Stimulated activated CD4-positive, alpha-beta T cell treated with anti-CD3 and anti-CD28 coated beads, Interleukin-4, amount 100 ng/mL, for 24 hours (primary cell): Measurements from ENCODE around the gene KLK13.

Experiments
- DNase-seq: peaks from one replicate; pipeline ENCODE4 v3.0.0-alpha.2; 2020

Gene KLK13

GRCh38 chr19:51060336-51060735 is 4.6 kb downstream of the KLK13 start:
- DNase-seq: no peak

DNA sequence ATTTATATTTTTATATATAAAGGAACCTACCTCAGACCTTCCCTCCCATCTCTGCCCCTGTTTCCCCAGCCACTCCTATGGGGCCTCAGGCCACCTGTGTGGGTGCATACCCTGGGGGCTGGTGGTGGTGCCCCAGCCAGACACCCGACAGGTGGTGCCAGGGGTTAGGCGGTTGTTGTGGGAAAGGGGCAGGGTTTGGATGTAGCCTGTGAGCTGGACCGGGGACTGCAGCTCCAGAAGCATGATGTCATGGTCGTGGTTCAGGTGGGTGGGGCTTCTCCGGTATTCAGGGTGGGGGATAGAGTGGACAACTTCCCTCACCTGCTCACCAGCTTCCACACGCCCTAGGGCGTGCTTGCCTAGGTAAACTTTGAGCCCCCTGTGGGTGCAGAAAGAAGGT is 5.2 kb downstream of the KLK13 start:
- no peak for DNase-seq

DNA sequence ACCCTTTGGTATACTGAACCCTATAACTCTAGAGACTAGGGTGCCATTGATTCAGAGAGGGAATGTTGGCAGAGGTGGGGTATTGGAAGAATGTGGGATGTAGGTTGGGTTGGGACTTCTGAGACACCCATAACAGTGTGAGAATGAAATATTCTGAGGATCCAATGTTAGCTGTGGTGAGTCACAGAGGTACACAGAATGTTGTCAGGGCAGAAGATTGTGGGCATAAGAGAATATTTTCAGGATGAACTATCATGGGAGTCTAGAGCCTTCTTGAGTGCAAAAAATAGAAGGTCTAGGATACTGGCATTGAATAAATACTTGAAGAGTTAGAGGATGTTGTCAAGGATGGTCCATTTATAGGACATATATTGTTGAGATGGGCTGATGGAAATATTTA is 9.0 kb downstream of the KLK13 start:
- DNase-seq: no peak

DNA sequence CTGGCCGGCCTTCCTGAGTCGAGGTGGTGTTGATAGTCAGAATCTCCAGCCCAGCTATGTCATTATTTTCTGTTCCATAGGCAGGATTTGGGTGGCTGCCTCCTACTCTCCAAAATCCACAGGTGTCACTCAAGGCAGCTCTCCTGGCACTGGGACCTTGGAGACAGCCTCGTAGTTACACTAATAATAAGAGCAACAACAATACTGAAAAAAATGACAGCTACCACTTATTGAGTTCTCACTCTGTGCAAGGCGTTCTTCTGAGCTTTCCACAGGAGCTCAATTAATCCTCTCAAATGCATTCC is 17.9 kb downstream of the KLK13 start:
- DNase-seq: no peak

- DNase-seq: no peak
Observed at GRCh38 chr19:51044327-51044726, 20.6 kb downstream of the KLK13 start.

DNA sequence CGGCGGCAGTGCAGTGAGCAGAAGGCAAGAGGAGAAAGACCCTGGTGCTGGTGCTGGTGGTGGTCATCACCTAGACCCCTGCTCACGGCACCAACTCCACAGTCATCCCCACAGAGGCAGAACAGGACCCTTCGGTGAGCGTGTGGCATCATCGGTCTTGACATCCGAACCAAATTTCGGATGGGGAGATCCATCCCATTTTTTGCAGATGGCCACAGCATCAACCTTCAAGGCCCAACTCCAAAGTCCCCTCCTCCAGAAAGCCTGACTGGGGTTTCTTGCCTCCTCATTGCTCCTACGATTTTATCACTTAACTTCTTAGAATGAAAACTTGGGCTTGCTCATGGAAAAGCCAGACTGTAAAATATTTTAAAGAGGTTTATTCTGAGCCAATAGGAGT is 21.4 kb downstream of the KLK13 start:
- no peak for DNase-seq

DNA sequence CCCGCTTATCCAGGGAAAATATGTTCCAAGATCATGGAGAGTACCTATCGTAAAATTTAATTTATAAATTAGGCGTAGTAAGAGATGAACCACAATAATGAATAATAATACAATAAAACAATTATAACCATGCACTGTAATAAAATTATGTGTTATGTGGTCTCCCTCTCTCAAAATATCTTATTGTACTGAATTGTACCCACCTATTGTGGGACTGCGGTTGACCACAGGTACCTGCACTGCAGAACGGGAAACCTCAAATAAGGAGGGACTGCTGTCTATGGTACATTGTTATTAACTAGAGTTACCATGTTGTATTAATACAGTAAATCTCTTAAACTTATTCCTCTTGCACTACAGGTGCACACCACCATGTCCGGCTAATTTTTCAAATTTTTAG is 24.7 kb downstream of the KLK13 start:
- no peak for DNase-seq

GRCh38 chr19:51036519-51036918 is 28.4 kb downstream of the KLK13 start:
- DNase-seq: no peak

DNA sequence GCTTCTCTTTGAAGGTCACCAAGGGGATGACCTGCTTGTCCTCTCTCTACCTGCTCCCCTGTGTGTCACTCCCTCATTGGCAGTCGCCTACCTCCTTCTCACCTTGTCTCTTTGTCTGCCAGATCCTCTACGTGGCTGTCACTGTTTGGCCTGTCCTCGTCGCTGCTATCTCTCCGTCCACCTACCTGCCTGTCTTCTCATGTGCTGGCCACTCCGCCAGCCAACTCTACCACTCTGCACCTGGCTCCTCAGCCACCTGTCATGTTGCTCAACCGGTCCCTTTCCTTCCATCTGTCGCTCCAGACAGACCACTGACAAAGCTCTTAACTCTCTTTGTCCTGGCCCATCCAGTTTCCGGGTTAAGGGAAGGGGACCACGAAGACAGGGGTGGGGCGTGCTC is 30.2 kb downstream of the KLK13 start, which contains the start of gene KLK12:
Gene KLK12 (minus strand): TSS at position 299 of the 400 bp plus-strand sequence. CDS start 381 bp downstream, outside the sequence.
- DNase-seq: no peak

DNA sequence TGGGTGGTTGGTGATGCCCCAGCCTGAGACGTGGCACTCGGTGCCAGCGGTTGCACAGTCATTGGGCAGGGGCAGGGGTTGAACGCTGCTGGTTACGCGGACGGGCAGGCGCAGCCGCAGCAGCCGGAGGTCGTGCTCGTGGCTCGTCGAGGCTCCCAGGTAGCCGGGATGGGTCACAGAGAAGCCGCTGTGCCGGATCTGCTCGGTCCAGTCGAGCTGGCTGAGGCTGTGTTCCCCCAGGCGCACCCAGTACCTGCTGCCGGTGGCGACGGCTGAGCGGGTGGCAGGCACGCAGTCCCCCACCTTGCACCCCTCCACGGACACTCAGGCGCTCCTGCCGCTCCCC is 33.0 kb downstream of the KLK13 start:
- no peak for DNase-seq

DNA sequence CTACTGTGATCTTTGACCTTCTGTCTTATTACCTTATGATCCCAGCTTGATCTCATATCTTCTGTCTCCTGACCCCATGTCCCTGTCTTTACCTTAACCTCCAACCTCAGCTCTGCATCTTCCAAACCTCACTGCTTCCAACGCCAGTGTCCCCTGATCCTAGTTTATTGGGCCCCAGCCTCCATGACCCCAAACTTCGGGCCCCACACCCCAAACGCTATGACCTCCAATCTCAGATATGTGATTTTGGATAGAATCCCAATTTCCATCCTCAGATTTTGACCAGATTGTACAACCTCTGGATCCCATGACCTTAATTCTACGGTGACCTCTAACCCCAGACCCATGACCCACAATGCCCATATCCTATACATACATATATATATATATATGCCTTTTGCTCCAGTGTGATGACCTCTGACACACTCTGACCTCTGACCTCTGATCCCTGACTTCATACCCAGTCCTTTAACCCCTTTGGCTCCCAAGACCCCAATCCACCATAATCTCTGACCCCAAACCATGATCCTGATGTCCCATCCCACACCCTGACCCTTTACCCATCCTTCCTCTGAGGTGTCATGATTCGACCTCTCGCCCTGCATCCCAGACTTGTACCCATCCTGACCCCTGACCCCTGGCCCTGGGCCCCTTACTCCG is 33.5 kb downstream of the KLK13 start:
- DNase-seq: no peak

DNA sequence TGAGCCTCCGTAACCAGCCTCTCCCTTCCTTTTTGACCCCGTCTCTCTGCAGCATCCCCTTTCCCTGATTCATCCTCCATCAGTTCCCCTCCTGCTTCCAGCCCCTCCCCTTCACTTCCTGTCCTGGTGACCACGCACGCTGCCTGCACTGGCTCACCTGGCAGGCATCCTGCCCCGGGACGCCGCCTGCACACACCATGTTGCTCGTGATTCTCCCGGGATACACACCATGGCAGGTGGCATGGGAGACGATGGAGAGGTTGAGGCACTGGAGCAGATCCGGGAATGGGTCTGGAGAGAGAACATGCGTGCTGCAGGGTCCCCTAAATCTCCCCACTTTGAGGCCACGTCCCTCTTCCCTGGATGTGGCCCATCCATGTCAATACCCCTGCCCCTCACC is 34.3 kb downstream of the KLK13 start:
- DNase-seq: no peak

- no peak for DNase-seq
Observed at GRCh38 chr19:51029718-51030117, 35.2 kb downstream of the KLK13 start.

DNA sequence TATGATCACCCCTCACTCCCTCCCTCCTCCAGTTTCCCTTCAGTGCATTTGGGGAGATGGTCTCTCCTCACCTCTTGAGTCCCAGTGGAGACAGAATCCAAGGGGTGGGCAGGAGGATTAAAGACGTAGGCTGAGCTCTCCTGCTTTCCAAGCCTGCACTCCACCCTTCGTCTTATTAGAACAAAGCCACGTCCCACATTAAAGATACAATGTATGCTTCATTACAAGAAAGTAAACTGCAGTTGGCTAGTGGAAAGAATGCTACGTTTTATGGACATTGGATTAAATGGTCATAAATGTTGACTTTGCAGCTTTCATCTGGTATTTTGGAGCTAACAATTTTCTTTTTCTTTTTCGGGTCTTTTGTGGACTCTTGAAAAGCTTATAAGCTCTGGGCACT is 37.0 kb downstream of the KLK13 start:
- no peak for DNase-seq

DNA sequence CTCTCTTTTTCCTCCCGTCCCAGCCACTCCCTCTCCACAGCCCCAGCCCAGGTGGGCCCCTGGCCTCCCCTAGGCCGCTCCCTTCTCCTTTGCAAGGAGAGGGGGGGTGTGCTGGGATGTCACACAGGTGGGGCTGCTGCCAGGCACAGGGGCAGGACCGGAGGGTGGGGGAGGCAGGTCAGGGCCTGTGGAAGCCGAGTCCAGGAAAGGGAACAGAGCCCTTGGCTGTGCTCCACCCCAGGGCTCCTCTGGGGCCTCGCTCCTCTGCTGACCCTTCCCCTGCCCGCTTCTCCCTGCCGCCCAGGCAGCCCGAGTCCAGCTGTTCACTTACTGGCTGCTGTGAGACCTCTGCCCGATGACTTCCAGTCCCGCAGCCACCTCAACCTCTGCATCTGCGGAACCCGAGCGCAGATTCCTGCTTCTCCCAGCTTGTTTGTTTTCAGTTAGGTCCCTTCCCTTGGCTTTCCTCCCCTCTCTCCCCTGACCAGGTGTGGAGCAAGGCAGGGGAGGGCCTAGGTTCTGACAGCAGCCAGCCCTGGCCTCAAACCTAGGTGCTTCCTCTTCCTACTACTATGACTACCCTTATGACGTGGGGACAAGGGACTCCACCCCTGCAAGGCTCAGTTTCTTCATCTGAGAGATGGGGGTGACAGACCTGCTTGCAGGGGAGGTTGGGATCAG is 37.6 kb downstream of the KLK13 start:
- DNase-seq: no peak

DNA sequence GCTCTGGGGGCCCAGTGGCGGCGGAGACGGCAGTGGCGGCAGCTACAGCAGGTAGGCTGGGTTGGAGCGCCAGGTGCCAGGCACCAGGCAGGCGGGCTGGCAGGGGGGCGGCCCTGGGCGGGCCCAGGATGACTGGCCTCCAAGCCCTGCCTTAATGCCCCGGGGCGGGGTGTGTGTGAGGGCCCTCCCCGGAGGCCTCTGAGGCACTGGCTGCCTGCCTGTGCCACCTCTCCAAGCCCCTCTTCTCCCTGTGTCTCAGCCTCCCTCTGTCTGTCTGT is 38.4 kb downstream of the KLK13 start, which contains the start of gene KLK11:
Gene KLK11 (minus strand): TSS at position 63 of the 278 bp plus-strand sequence. CDS start 985 bp downstream, outside the sequence.
- DNase-seq: no peak

DNA sequence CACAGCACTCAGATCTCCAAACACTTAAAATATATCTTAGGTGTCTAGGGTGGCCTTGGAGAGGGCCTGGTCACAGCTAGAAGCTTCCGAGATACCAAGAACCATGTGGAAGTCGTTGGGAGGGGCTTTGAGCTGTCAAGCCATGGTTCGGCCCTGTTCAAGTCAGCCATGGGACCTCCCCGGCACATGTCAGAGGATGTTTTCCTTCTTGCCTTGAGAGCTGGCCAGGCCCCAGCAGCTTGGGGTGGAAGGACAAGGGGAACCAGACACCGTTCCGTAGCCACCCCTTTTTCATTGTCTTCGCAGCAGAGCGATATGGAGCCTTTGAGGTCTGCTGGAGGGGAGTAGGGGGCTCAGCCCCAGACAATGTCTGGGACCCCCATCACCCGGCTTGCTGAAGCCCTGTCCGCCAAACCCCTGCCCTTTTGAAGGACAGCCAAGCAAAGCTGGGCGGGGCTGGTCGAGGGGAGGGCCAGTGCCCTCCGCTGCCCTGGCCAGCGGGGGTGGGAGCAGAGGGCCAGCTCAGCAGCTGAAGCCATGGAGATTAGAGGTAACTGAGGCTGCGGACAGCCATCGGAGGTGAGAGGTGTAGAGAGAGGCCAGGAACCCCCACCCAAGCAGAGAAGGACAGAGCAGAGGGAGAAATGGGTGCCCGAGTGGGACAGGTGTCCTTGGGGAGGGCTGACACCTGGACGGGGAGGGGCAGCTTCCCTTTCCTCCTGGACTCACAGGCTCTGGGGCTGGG is 38.9 kb downstream of the KLK13 start:
- DNase-seq: no peak

DNA sequence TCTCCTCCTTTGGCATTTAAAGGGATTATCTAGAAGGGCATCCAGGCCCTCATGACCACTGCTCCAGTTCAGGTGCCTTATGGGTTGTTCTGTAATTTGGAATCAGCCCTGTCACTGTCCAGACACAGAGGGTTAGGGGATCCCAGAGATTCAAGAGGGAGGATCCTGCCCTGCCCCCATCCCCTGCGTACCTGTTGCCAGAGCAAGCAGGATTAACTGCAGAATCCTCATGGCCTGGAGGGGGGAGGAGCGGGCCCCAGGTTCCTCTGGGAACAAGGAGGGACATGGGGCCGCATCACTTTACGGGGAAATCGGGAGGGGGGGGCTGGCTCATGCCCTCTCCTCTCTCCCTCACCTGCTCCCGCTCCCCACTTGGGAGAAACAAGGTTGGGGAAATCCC is 39.5 kb downstream of the KLK13 start:
- DNase-seq: no peak

GRCh38 chr19:51024924-51025323 is 40.0 kb downstream of the KLK13 start:
- DNase-seq: no peak

DNA sequence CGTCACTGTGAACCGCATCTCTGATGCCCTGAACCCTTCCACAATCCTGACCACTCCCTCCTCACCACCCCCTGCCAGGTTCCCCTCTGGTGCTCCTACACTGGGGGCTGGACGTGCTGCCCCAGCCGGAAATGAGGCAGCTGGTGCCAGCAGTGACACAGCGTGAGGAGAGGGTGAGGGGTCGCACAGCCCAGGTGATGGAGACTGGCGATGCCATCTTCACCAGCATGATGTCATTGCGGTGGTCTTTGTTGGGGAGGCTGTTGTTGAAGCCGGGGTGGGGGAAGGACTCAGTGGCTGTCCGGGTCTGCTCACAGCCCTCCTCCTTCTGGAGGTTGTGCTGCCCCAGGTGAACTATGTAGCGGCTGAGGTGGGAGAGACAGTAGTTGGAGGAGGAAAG is 40.9 kb downstream of the KLK13 start:
- DNase-seq: no peak

GRCh38 chr19:51022526-51022925 is 42.4 kb downstream of the KLK13 start:
- DNase-seq: no peak

DNA sequence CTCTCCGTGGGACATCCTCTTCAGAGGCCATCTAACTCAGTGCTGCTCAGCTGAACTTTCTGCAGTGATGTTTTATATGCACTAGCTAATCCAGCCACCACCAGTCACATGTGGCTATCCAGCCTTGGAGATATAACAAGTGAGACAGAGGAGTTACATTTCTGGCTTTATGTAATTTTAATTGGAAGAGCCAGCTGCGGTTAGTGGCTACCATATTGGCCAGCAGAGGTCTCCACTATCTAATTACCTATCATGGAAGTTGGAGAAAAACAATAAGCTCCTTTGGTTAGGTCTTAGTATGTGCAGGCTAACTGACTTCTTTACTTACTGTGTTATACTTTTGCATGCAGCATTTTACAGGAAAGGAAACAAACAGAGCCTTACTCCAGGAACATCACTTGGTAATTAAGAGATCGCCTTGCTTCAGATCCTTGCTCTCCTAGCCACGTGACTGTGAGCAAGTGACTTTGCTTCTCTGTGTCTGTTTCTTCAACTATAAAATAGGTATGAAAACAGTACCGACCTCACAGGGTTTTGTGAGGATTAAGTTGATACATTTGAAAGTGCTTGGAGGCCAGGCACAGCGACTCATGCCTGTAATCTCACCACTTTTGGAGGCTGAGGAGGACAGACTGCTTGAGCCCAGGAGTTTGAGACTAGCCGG is 43.8 kb downstream of the KLK13 start:
- no peak for DNase-seq

DNA sequence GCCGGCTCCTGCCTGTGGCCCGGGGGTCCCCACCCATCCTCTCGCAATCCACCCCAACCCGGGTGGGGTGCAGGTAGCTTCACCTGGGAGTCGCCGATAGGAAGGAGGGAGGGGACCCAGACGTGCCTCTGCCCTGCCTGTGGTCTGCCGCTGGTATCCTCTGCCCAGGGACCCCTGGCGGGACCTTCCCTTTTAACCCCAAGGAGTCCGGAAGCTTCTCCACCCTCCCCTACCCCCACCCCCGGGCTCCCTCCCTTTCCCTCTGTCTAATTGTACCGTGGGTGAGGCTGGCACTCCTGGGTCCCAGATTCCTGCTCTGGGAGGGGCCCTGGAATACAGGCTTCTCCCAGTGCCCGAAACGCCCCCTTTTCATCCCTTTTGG is 45.4 kb downstream of the KLK13 start, which contains the start of gene KLK10:
Gene KLK10 (minus strand): TSS at position 166 of the 382 bp plus-strand sequence. CDS start 579 bp downstream, outside the sequence.
- no peak for DNase-seq
